PC-9 (cell line): ENCODE results near the gene MYL12A. TPM values are rescaled to one million over a fixed set of nuclear protein-coding genes. Genes with fewer than 3 reads are reported as not detected.

ENCODE experiments used
- BruUV-seq: library from RNA; stranded (reverse); fragments of 400-500 nt; replicated peaks from 2 replicates; lab custom pipeline; 2021; lab: Mats Ljungman, UMichigan
- CTCF ChIA-PET: fragments of 300-600 bp; sonication (Branson Sonifier 250); formaldehyde crosslinking; loops from one replicate; lab custom pipeline; 2022; ENCODE audit warnings: antibody characterized with exemption; lab: Charles Lee
- POLR2A ChIA-PET: fragments of 300-600 bp; sonication (Branson Sonifier 250); formaldehyde crosslinking; loops from one replicate; lab custom pipeline; 2022; ENCODE audit warnings: antibody characterized with exemption; ENCODE audit not compliant: unreplicated experiment; lab: Charles Lee
- DNase-seq, 2 experiments: peaks; one replicate each; pipeline versions ENCODE4 v3.0.0 to v3.0.0-alpha.2; 2015 to 2022; ENCODE audit warnings: mixed read lengths in 1 of 2
- H2AFZ ChIP-seq: fragments of 200-600 bp; sonication (generic); 2 replicates; pipeline ENCODE4 v1.8.1; 2017; ENCODE audit warnings: antibody characterized with exemption
- H3F3A ChIP-seq: fragments of 200-600 bp; sonication (generic); 2 replicates; pipeline ENCODE4 v1.8.1; 2017; ENCODE audit warnings: antibody characterized with exemption, mild to moderate bottlenecking, low read depth; ENCODE audit not compliant: insufficient read depth
- H3K27ac ChIP-seq: fragments of 200-600 bp; sonication (generic); 2 replicates; pipeline ENCODE4 v1.6.1; 2016; ENCODE audit warnings: mixed run types
- H3K27me3 ChIP-seq: fragments of 200-600 bp; sonication (generic); 2 replicates; pipeline ENCODE4 v1.6.1; 2016; ENCODE audit warnings: low read depth, mixed run types; ENCODE audit not compliant: insufficient read depth
- H3K36me3 ChIP-seq: fragments of 200-600 bp; sonication (generic); 2 replicates; pipeline ENCODE4 v1.6.1; 2016; ENCODE audit warnings: low read depth, mixed run types
- H3K4me1 ChIP-seq: fragments of 200-600 bp; sonication (generic); replicated peaks from 2 replicates; pipeline ENCODE4 v1.6.1; 2016; ENCODE audit warnings: mixed run types; ENCODE audit not compliant: insufficient read depth
- H3K4me2 ChIP-seq: fragments of 200-600 bp; sonication (generic); 2 replicates; pipeline ENCODE4 v1.6.1; 2017; ENCODE audit warnings: mixed run types
- H3K4me3 ChIP-seq: fragments of 200-600 bp; sonication (generic); 2 replicates; pipeline ENCODE4 v1.6.1; 2016; ENCODE audit warnings: mixed run types
- H3K79me2 ChIP-seq: fragments of 200-600 bp; sonication (generic); 2 replicates; pipeline ENCODE4 v1.6.1; 2017; ENCODE audit warnings: low read depth, mixed run types
- H3K9me2 ChIP-seq: fragments of 200-600 bp; sonication (generic); 2 replicates; pipeline ENCODE4 v1.8.1; 2017; ENCODE audit warnings: mild to moderate bottlenecking; ENCODE audit not compliant: insufficient read depth
- H3K9me3 ChIP-seq: fragments of 200-600 bp; sonication (generic); 2 replicates; pipeline ENCODE4 v1.8.1; 2016; ENCODE audit warnings: low read depth; ENCODE audit not compliant: insufficient read depth
- H4K20me1 ChIP-seq: fragments of 200-600 bp; sonication (generic); 2 replicates; pipeline ENCODE4 v1.8.1; 2017; ENCODE audit not compliant: insufficient read depth
- CTCF ChIP-seq: fragments of 200-600 bp; sonication (generic); conservative IDR thresholded peaks from 2 replicates; pipeline ENCODE4 v1.6.1; 2017; ENCODE audit warnings: mixed run types, antibody characterized with exemption, mild to moderate bottlenecking, moderate library complexity
- EZH2 ChIP-seq: fragments of 200-600 bp; sonication (generic); IDR thresholded peaks from 2 replicates; pipeline ENCODE4 v1.8.0; 2017; ENCODE audit warnings: antibody characterized with exemption, low read depth
- intact Hi-C: fragments of 100-400 bp; cut with micrococcal nuclease; formaldehyde crosslinking; loops from one replicate; pipeline ENCODE4 v1.10.0; 2022; ENCODE audit not compliant: unreplicated experiment
- total RNA-seq: library from RNA; stranded (reverse); gene quantifications from 2 replicates; pipeline ENCODE4 v1.2.3, GENCODE V29; 2021

MYL12A gene
- total RNA-seq, 1 experiment from 2014 or later = 532 TPM

GRCh38 chr18:3233004-3233403 lies 14.6 kb upstream of the MYL12A start:
- Histone ChIP-seq H3K4me2 (no peak overlapping the region), H3K27me3 (no peaks in the 10 kb centered on the region), H3K27ac (no peak overlapping the region), H3K9me2 (no peaks in the 10 kb centered on the region), H3K79me2 (no peaks in the 10 kb centered on the region), H4K20me1 (no peaks in the 10 kb centered on the region), H3K9me3 (no peaks in the 10 kb centered on the region), H3K4me1 (peaks cover 24% of the 10 kb centered on the region), H2AFZ (no peak overlapping the region), H3K36me3 (no peaks in the 10 kb centered on the region), H3F3A (peaks cover 16% of the 10 kb centered on the region; the same call in 1 of the 2 replicates), H3K4me3 (no peak overlapping the region)
- POLR2A ChIA-PET = interaction anchor here (0.7 kb wide), 1 partner anchor 11 kb away, joined by 5 read pairs; no protein-coding TSS in a partner anchor
- TF ChIP-seq EZH2 (no peak), CTCF (no peak)
- intact Hi-C loops = no loop called here
- BruUV-seq = no TSS peak
- CTCF ChIA-PET = no interaction called here
- no peak for DNase-seq

- CTCF ChIA-PET = no interaction called here
- Histone ChIP-seq H2AFZ (no peak overlapping the region), H3K9me2 (no peaks in the 10 kb centered on the region), H3K9me3 (no peaks in the 10 kb centered on the region), H3K27ac (no peak overlapping the region), H4K20me1 (no peaks in the 10 kb centered on the region), H3K4me3 (no peak overlapping the region), H3K79me2 (no peaks in the 10 kb centered on the region), H3K36me3 (no peaks in the 10 kb centered on the region), H3K27me3 (no peaks in the 10 kb centered on the region), H3F3A (peaks cover 16% of the 10 kb centered on the region; the same call in 1 of the 2 replicates), H3K4me2 (no peak overlapping the region), H3K4me1 (peaks cover 24% of the 10 kb centered on the region)
- POLR2A ChIA-PET = interaction anchor here (0.7 kb wide), 1 partner anchor 10 kb away, joined by 5 read pairs; no protein-coding TSS in a partner anchor
- intact Hi-C loops = no loop called here
- TF ChIP-seq CTCF (no peak), EZH2 (no peak)
- BruUV-seq = no TSS peak
- no peak for DNase-seq
Observed at GRCh38 chr18:3233433-3234168, 14.0 kb upstream of the MYL12A start.

- peaks cover 24% of the 10 kb centered on the region for H3K4me1 ChIP-seq
- no peak overlapping the region for H3K4me3 ChIP-seq
- no TSS peak for BruUV-seq
- H3K36me3 ChIP-seq = no peaks in the 10 kb centered on the region
- H3K27me3 ChIP-seq = no peaks in the 10 kb centered on the region
- no peaks in the 10 kb centered on the region for H4K20me1 ChIP-seq
- DNase-seq = no peak
- H3K9me3 ChIP-seq = no peaks in the 10 kb centered on the region
- no peaks in the 10 kb centered on the region for H3K9me2 ChIP-seq
- no peak overlapping the region for H2AFZ ChIP-seq
- H3K4me2 ChIP-seq = no peak overlapping the region
- no peaks in the 10 kb centered on the region for H3K79me2 ChIP-seq
- CTCF ChIA-PET = no interaction called here
- no peak overlapping the region for H3K27ac ChIP-seq
- TF ChIP-seq CTCF (no peak), EZH2 (no peak)
- intact Hi-C loops = no loop called here
- H3F3A ChIP-seq = peaks cover 16% of the 10 kb centered on the region; the same call in 1 of the 2 replicates
- POLR2A ChIA-PET = no interaction called here
Observed at GRCh38 chr18:3234457-3234856, 13.1 kb upstream of the MYL12A start.
